Skin epidermis (tissue), 12 donors: ENCODE results near the gene MIX23.
A peak's percentile ranks its signal among the peaks of the same experiment; 100 is the strongest.

Source experiments
- H3K27ac ChIP-seq, 21 experiments: fragments of 200-600 bp; sonication (generic) in 11 of 21; one replicate each; pipeline ENCODE4 v1.5.0; 2020; ENCODE audit warnings: mild to moderate bottlenecking in 3 of 21, inconsistent platforms in 2 of 21, moderate library complexity in 2 of 21
- H3K4me3 ChIP-seq, 7 experiments: fragments of 200-600 bp; sonication (generic) in 2 of 7; one replicate each; pipeline ENCODE4 v1.5.0; 2020; ENCODE audit warnings: inconsistent platforms in 2 of 7, mild to moderate bottlenecking in 2 of 7, moderate library complexity in 1 of 7

Gene MIX23

GRCh38 chr3:122382888-122383666 lies at the start of gene MIX23:
MIX23 (minus strand) TSS chr3:122383231; CDS start chr3:122383224, 7 bp downstream.
- peak within 1 kb of the TSS; percentile 45 to 86 (median 73) for H3K4me3 ChIP-seq
- H3K27ac ChIP-seq = peak within 1 kb of the TSS; percentile 16 to 90 (median 84)

- H3K4me3 ChIP-seq = no peak overlapping the region
Measured at GRCh38 chr3:122430371-122430770, 47.3 kb upstream of the MIX23 start.

DNA sequence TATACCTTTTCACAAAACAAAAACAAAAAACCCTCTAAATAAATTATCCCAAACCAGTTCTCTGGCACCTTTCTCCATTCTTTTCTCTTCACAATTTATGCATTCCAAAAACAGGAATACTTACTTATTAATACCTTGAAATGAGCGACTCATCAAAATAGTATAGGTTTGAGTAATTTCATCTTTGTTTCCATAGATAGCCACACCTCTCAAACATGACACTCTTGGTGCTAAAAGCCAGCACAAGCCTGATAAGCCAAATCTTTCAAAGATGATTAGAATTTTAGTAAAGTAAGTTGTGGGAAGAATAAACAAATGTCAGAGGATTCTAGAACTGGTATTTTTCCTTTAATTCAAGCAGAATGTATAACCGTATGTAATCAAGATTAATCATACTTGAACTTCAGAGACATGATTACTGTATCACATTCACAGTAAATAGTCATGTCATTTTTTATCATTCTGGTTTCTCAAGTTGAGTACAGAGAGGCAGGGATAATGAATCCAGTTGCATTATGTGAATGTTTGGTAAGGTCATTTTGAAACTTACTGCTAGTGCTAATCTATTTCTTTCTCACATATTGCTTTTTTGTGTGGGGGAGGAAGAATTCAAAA lies 44.9 kb upstream of the MIX23 start:
- Histone ChIP-seq H3K4me3 (no peak overlapping the region), H3K27ac (no peak overlapping the region)

More at GRCh38 chr3:122430371-122430770, 47.3 kb upstream of the MIX23 start:
- no peak overlapping the region for H3K27ac ChIP-seq

GRCh38 chr3:122421836-122422235 lies 38.8 kb upstream of the MIX23 start:
- H3K27ac ChIP-seq = no peak overlapping the region
- H3K4me3 ChIP-seq = no peak overlapping the region

DNA sequence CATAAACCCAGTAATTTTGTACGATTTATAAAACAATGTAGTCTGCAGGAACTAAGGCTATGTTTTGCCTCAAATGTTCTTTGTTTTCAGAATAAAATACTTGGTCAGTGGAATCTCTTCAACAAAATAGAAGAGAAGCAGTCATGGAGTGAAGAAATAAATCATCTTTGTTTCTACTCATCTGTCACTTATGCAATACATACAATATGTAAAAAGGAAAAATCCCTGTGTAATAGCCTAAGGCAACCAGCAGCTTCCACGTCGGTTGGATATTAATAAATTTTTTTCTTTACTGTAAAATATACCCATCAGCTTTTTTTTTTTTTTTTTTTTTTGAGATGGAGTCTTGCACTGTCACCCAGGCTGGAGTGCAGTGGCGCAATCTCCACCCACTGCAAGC lies 38.1 kb upstream of the MIX23 start:
- H3K4me3 ChIP-seq = no peak overlapping the region
- no peak overlapping the region for H3K27ac ChIP-seq

DNA sequence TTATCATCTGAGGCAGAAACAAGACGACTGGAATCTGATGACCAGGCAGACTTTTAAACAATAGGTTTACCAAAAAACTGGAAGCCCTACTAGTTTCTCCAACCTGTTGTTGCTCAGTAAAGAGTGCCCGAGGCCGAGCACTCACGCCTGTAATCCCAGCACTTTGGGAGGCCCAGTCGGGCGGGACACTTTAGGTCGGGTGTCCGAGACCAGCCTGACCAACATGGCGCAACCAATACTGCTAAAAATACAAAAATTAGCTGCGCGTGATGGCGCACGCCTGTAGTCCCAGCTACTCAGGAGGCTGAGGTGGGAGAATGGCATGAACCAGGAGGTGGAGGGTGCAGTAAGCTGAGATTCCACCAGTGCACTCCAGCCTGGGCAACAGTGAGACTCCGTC lies 33.9 kb upstream of the MIX23 start:
- H3K27ac ChIP-seq = peak overlapping the region in 19 of 21 experiments; percentile 74 to 96 (median 90)
- H3K4me3 ChIP-seq = peak overlapping the region; percentile 53 to 79 (median 70)

GRCh38 chr3:122415762-122416654 lies 33.0 kb upstream of the MIX23 start, which contains the start of gene WDR5B:
WDR5B (minus strand) TSS chr3:122416062; CDS start chr3:122415528, 534 bp downstream.
- peak within 1 kb of the TSS; percentile 53 to 79 (median 70) for H3K4me3 ChIP-seq
- H3K27ac ChIP-seq = peak within 1 kb of the TSS; percentile 37 to 96 (median 90)

DNA sequence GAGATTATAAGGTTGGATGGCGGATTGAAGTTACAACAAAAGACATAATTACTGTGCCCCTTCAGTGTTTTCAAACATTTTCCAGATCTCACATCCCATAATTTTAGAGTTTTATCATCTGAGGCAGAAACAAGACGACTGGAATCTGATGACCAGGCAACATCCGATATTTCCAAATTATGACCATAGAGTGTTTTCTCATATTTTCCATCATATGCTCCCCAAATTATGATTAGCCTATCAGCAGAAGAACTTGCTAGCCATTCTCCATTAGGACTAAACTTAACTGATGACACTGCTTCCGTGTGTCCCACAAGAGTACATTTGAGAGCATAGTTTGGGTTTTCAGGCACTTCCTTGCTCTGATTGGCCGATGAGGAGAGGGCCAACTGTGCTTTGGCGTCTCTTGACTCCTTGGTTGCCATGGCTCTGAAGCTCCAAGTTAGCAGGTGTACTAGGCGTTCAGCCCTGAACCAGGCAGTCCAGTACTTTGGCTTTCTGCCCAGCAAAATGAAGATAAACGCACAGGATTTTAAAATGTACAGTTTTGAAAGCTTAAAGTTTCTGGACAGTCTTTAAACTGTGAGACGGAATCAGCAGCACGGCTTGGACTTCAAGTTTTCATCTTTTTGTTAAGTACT lies 32.2 kb upstream of the MIX23 start:
- peak overlapping the region in 20 of 21 experiments; percentile 74 to 96 (median 90) for H3K27ac ChIP-seq
- peak overlapping the region; percentile 53 to 79 (median 70) for H3K4me3 ChIP-seq

GRCh38 chr3:122414391-122414790 lies 31.4 kb upstream of the MIX23 start:
- Histone ChIP-seq H3K4me3 (no peak overlapping the region), H3K27ac (peak overlapping the region in 1 of 21 experiments; percentile 88)

GRCh38 chr3:122410639-122411038 lies 27.6 kb upstream of the MIX23 start:
- no peak overlapping the region for H3K4me3 ChIP-seq
- no peak overlapping the region for H3K27ac ChIP-seq

DNA sequence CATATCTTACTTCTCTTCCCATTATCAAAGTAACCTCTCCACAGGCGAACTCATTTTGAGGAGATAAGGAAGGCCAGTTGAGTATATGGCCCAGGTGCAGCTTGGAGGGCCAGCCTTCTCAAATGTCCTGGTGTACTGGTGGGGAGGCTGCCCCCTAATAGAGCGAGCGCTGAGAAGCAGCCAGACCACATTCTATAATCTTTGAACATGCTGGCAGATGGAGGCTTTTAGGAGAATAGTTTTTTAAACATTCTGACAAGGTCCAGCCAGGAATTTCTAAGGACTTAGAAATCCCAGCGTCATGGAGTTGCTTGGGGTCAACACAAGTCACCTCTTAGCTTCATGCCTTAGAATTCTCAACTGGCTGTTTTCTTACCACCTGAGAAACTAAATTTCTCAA lies 27.1 kb upstream of the MIX23 start:
- Histone ChIP-seq H3K27ac (peak overlapping the region in 4 of 21 experiments; percentile 2 to 49 (median 42)), H3K4me3 (no peak overlapping the region)

DNA sequence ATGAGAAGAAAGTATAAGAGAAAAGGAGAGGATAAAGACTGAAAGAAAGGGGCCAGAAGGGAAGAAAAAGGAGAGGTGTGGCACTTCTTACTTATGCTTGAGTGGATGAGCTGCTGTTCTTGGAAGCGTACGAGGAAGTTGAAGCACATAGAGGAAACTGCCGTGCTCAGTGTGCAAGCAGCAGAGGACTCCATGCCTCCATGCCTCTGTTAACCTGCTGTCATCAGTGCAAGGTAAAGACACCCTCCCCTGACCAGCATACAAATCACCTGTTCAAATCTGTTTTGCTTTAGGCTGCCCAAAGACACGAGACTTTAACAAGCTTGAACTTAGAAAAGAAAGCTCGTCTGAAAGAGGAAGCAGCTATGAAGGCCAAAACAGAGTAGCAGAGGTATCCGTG lies 26.4 kb upstream of the MIX23 start:
- Histone ChIP-seq H3K27ac (peak overlapping the region in 5 of 21 experiments; percentile 2 to 49 (median 37)), H3K4me3 (no peak overlapping the region)

GRCh38 chr3:122407946-122408345 lies 24.9 kb upstream of the MIX23 start:
- H3K4me3 ChIP-seq = no peak overlapping the region
- no peak overlapping the region for H3K27ac ChIP-seq

DNA sequence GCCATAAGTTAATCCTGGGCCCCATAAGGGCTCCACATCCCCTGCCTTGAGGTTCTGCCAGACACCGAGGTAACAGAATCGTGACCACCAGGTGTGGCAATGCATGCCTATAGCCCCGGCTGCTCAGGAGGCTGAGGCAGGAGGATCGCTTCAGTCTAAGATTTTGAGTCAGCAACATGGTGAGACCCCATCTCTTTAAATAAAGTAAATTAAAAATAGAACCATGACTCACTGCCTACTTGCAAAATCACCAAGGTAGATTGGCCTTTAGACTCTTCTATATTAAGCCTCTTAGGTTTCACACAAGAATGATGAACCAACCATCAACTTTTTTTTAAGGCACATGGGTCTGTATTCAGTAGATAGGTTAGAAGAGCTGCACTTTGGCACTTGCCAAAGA lies 23.2 kb upstream of the MIX23 start:
- Histone ChIP-seq H3K4me3 (no peak overlapping the region), H3K27ac (no peak overlapping the region)

- H3K4me3 ChIP-seq = no peak overlapping the region
- peak overlapping the region in 1 of 21 experiments; percentile 12 for H3K27ac ChIP-seq
Measured at GRCh38 chr3:122405015-122405414, 22.0 kb upstream of the MIX23 start.

DNA sequence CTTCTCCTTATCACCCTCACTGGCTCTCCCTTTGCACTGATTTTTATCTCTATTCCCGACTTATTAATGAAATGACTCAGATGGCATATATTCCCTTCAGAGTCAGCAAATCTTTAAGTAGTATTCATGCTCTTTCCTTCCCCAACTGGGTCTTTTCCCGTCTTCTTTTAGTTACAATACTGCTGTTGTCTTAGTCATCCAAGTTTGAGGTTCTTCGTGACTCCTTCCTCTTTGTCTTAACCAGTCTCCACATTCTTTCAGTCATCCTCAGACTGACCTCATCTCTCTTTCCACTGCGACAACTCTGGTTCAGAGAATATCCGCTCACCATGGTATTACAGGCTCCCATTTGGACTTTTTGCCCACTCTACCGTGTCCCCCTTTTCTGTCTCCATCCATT lies 20.5 kb upstream of the MIX23 start:
- Histone ChIP-seq H3K27ac (no peak overlapping the region), H3K4me3 (no peak overlapping the region)

DNA sequence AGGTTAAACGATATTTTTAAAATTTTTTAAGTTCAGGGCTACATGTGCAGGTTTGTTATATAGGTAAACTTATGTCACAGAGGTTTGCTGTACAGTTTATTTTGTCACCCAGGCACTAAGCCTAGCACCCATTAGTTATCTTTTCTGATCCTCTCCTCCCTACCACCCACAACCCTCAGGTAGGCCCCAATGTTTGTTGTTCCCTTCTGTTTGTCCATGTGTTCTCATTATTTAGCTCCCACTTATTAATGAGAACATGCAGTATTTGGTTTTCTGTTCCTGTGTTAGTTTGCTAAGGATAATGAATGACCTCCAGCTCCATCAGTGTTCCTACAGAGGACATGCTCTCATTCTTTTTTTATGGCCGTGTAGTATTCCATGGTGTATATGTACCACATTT lies 15.9 kb upstream of the MIX23 start:
- Histone ChIP-seq H3K4me3 (no peak overlapping the region), H3K27ac (no peak overlapping the region)

- Histone ChIP-seq H3K27ac (no peak overlapping the region), H3K4me3 (no peak overlapping the region)
Measured at GRCh38 chr3:122397201-122397600, 14.2 kb upstream of the MIX23 start.

DNA sequence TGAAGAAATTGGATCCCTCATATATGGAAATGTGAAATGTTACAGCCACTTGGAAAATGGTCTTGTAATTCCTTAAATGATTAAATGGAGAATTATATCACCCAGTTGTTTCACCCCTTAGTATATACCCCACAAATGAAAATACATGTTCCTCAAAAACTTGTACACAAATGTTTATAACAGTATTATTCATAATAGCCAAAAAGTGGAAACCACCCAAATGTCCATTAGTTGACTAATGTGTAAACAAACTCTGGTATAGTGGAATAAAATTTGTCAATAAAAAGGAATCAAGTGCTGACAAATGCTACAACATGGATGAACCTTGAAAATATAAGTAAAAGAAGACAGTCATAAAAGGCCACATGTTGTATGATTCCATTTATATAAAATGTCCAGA lies 13.5 kb upstream of the MIX23 start:
- Histone ChIP-seq H3K4me3 (no peak overlapping the region), H3K27ac (no peak overlapping the region)

DNA sequence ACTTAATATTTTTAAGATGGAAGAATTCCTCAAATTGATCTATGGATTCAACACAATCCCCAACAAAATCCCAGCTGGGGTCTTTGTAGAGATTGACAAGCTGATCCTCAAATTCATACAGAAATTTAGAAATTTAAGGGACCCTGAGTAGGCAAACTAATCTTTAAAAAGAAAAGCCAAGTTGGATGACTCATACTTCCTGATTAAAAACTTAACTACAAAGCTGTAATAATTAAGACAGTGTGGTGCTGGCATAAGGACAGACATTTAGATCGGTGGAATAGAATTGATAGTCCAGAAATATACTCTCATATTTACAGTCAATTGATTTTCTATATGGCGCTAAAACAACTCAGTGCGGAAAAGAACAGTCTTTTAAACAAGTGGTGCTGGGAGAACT lies 12.6 kb upstream of the MIX23 start:
- H3K4me3 ChIP-seq = no peak overlapping the region
- no peak overlapping the region for H3K27ac ChIP-seq
